ENCODE data around the gene NT5DC2. TPM values are rescaled to one million over a fixed set of nuclear protein-coding genes. Genes with fewer than 3 reads are reported as not detected.

NT5DC2 gene
- total RNA-seq, 1 experiment from 2014 or later = 377 TPM

GRCh38 chr3:52528586-52529375 lies 4.9 kb downstream of the NT5DC2 start:
- H3K4me1 Mint-ChIP-seq = peaks cover 8% of the 10 kb centered on the region
- TF ChIP-seq AR (CRISPR knock-in tag; IDR thresholded peaks at IDR 0.05) (no peak), TCF7 (CRISPR knock-in tag; IDR thresholded peaks at IDR 0.05; ENCODE audit: low read depth) (no peak), AFF4 (CRISPR knock-in tag; IDR thresholded peaks at IDR 0.05; ENCODE audit: borderline replicate concordance) (no peak), ZNF121 (CRISPR knock-in tag; IDR thresholded peaks at IDR 0.05) (no peak), FOXP4 (CRISPR knock-in tag; IDR thresholded peaks at IDR 0.05) (no peak), NFYB (CRISPR knock-in tag; conservative IDR thresholded peaks at IDR 0.05; ENCODE audit: low read depth) (no peak), CBFB (CRISPR knock-in tag; IDR thresholded peaks at IDR 0.05; ENCODE audit: low read depth) (no peak), ESRRA (CRISPR knock-in tag; IDR thresholded peaks at IDR 0.05; ENCODE audit: borderline replicate concordance) (no peak), ZBTB21 (CRISPR knock-in tag; IDR thresholded peaks at IDR 0.05; ENCODE audit: borderline replicate concordance) (no peak), TEAD1 (CRISPR knock-in tag; IDR thresholded peaks at IDR 0.05) (no peak), FOXK1 (CRISPR knock-in tag; IDR thresholded peaks at IDR 0.05) (no peak), ATF1 (CRISPR knock-in tag; IDR thresholded peaks at IDR 0.05) (no peak), E2F5 (CRISPR knock-in tag; IDR thresholded peaks at IDR 0.05) (no peak), FOXP1 (CRISPR knock-in tag; IDR thresholded peaks at IDR 0.05; ENCODE audit: borderline replicate concordance) (no peak), SMAD4 (CRISPR knock-in tag; IDR thresholded peaks at IDR 0.05) (no peak), GABPB1 (CRISPR knock-in tag; IDR thresholded peaks at IDR 0.05) (no peak)
- DNase-seq (ENCODE audit: low spot score) (peak; percentile 15), ATAC-seq (no peak)
- no peaks in the 10 kb centered on the region; the same call in 1 of the 2 replicates for H3K27me3 Mint-ChIP-seq (ENCODE audit: low read depth)
- no peak overlapping the region for H3K4me3 Mint-ChIP-seq
- POLR2A ChIA-PET = no interaction called here
- CTCF ChIA-PET = interaction anchor here (0.6 kb wide), 1 partner anchor 28 kb away, joined by 3 read pairs; no protein-coding TSS in a partner anchor
- H3K27ac Mint-ChIP-seq = no peak overlapping the region; the same call in 1 of the 2 replicates
- no peaks in the 10 kb centered on the region for H3K9me3 Mint-ChIP-seq
- H3K36me3 Mint-ChIP-seq = peaks cover 38% of the 10 kb centered on the region

All from WTC11 (cell line).